GM19238 (cell line): ENCODE measurements around the gene CREBZF.

Experiments used
- DNase-seq: peaks from one replicate; pipeline ENCODE4 v3.0.0; 2011; ENCODE audit warnings: low spot score; ENCODE audit not compliant: insufficient read length

The CREBZF gene

GRCh38 chr11:85664615-85665481 is at the start of gene CREBZF:
Gene CREBZF (minus strand): TSS chr11:85665129. CDS start chr11:85664875, 254 bp downstream.
- peak; percentile 78 for DNase-seq

- DNase-seq = no peak
These were observed 48.0 kb upstream of the CREBZF start for GRCh38 chr11:85712953-85713352.

- DNase-seq = no peak
These were observed 46.0 kb upstream of the CREBZF start for GRCh38 chr11:85710917-85711316.

GRCh38 chr11:85709941-85710702 is 45.2 kb upstream of the CREBZF start:
- no peak for DNase-seq

- no peak for DNase-seq
These were observed 40.9 kb upstream of the CREBZF start for GRCh38 chr11:85705800-85706199.

- DNase-seq = no peak
These were observed 40.0 kb upstream of the CREBZF start for GRCh38 chr11:85704967-85705366.

- no peak for DNase-seq
These were observed 35.2 kb upstream of the CREBZF start for GRCh38 chr11:85699957-85700741.

GRCh38 chr11:85698195-85698594 is 33.3 kb upstream of the CREBZF start:
- no peak for DNase-seq

GRCh38 chr11:85697747-85698146 is 32.8 kb upstream of the CREBZF start:
- no peak for DNase-seq

GRCh38 chr11:85695546-85695945 is 30.6 kb upstream of the CREBZF start:
- DNase-seq = no peak

- no peak for DNase-seq
These were observed 29.6 kb upstream of the CREBZF start for GRCh38 chr11:85694385-85694980.

- DNase-seq = no peak
These were observed 21.0 kb upstream of the CREBZF start, which contains the start of gene CCDC89 for GRCh38 chr11:85685820-85686459. Gene CCDC89 (minus strand): TSS chr11:85686195. CDS start chr11:85686130, 65 bp downstream.

- no peak for DNase-seq
These were observed 20.3 kb upstream of the CREBZF start for GRCh38 chr11:85685125-85685819.

GRCh38 chr11:85682330-85683305 is 17.7 kb upstream of the CREBZF start:
- peak; percentile 49 for DNase-seq

- no peak for DNase-seq
These were observed 16.0 kb upstream of the CREBZF start for GRCh38 chr11:85680897-85681296.

GRCh38 chr11:85679576-85679975 is 14.6 kb upstream of the CREBZF start:
- no peak for DNase-seq

- no peak for DNase-seq
These were observed 8.5 kb upstream of the CREBZF start for GRCh38 chr11:85673393-85673792.

GRCh38 chr11:85672105-85672902 is 7.4 kb upstream of the CREBZF start:
- no peak for DNase-seq
